CD4-positive, alpha-beta T cell (primary cell): ENCODE measurements around the gene MACROD2. TPM values are rescaled to one million over a fixed set of nuclear protein-coding genes. Genes with fewer than 3 reads are reported as not detected.
"Not testable (repeated sequence)": the region's sequence is repeated elsewhere in the genome, so short reads cannot be mapped to it uniquely, and the experiment has no call there.

Experiments
- ATAC-seq: fragments of 200-7000 bp; cut with Tn5 transposase; one replicate; pipeline ENCODE4 v1.10.0; 2022; ENCODE audit warnings: mild to moderate bottlenecking; ENCODE audit not compliant: poor library complexity
- CTCF ChIA-PET: fragments of 350-600 bp; sonication (Branson Sonifier 250); formaldehyde crosslinking; loops from one replicate; lab custom pipeline; 2021; ENCODE audit warnings: antibody characterized with exemption, inconsistent platforms; lab: Charles Lee
- POLR2A ChIA-PET: fragments of 350-600 bp; sonication (Branson Sonifier 250); formaldehyde crosslinking; loops from one replicate; lab custom pipeline; 2021; ENCODE audit warnings: antibody characterized with exemption, inconsistent platforms; lab: Charles Lee
- DNase-seq, 14 experiments: peaks; one replicate each; pipeline ENCODE4 v3.0.0-alpha.2; 2013 to 2020; ENCODE audit warnings: mixed read lengths in 2 of 14
- H3K27ac ChIP-seq, 2 donors: one replicate each; pipeline versions ENCODE4 v1.5.1 to v1.7.0; 2013; ENCODE audit warnings: low read length in 2 of 2, low read depth in 1 of 2, mild to moderate bottlenecking in 1 of 2
- H3K27me3 ChIP-seq, 2 experiments: 1 replicate in 1 of 2; 2 replicates in 1 of 2; pipeline versions ENCODE4 v1.6.1 to v1.7.0; 2013; ENCODE audit warnings: low read length in 2 of 2, control low read depth in 1 of 2, mild to moderate bottlenecking in 1 of 2, moderate library complexity in 1 of 2; ENCODE audit not compliant: insufficient read depth in 2 of 2, control insufficient read depth in 1 of 2
- H3K36me3 ChIP-seq: one replicate; pipeline ENCODE4 v1.6.1; 2013; ENCODE audit warnings: low read length, control low read depth; ENCODE audit not compliant: insufficient read depth
- H3K4me1 ChIP-seq: one replicate; pipeline ENCODE4 v1.6.1; 2013; ENCODE audit warnings: low read length, control low read depth; ENCODE audit not compliant: insufficient read depth
- H3K4me3 ChIP-seq: one replicate; pipeline ENCODE4 v1.5.1; 2013; ENCODE audit warnings: mild to moderate bottlenecking, low read length, moderate library complexity
- H3K9me3 ChIP-seq, 2 experiments: 1 replicate in 1 of 2; 2 replicates in 1 of 2; pipeline versions ENCODE4 v1.6.1 to v1.7.0; 2013; ENCODE audit warnings: low read length in 2 of 2, mild to moderate bottlenecking in 2 of 2, control low read depth in 1 of 2, moderate library complexity in 1 of 2; ENCODE audit not compliant: control insufficient read depth in 1 of 2, insufficient read depth in 1 of 2
- H3K27ac Mint-ChIP-seq: one replicate; pipeline ENCODE4 v1.8.0; 2020; ENCODE audit warnings: mixed read lengths
- H3K27me3 Mint-ChIP-seq: one replicate; pipeline ENCODE4 v1.8.0; 2021; ENCODE audit warnings: mixed read lengths
- H3K36me3 Mint-ChIP-seq: one replicate; pipeline ENCODE4 v1.8.0; 2021; ENCODE audit warnings: low read depth, mixed read lengths
- H3K4me1 Mint-ChIP-seq: one replicate; pipeline ENCODE4 v1.8.0; 2021; ENCODE audit warnings: low read depth, mixed read lengths
- H3K4me3 Mint-ChIP-seq: one replicate; pipeline ENCODE4 v1.8.0; 2020; ENCODE audit warnings: mild to moderate bottlenecking, mixed read lengths
- H3K9me3 Mint-ChIP-seq: one replicate; pipeline ENCODE4 v1.8.0; 2020; ENCODE audit warnings: mixed read lengths
- CTCF ChIP-seq: fragments of 200-600 bp; IDR thresholded peaks from one replicate; pipeline ENCODE4 v1.8.0; 2022; ENCODE audit warnings: antibody characterized with exemption, mild to moderate bottlenecking
- intact Hi-C, 2 experiments: fragments of 100-400 bp; cut with DNase I in 1 of 2; cut with micrococcal nuclease in 1 of 2; formaldehyde crosslinking; loops; one replicate each; pipeline versions ENCODE4 v1.15.1 to v1.9.0; 2023 to 2025; cut with DNase I, micrococcal nuclease
- total RNA-seq, 174 experiments: library from RNA in 2 of 174; stranded (reverse) in 2 of 174; gene quantifications; one replicate each; pipeline ENCODE4 v1.2.3 and lab custom pipeline; 2021 to 2026

Gene MACROD2
- total RNA-seq, 2 experiments from 2014 or later, result not detected

GRCh38 chr20:15138548-15139126 lies 1143.3 kb downstream of the MACROD2 start:
- Mint-ChIP-seq H3K4me3 (no peak overlapping the region), H3K27me3 (no peaks in the 10 kb centered on the region), H3K27ac (no peak overlapping the region), H3K36me3 (no peaks in the 10 kb centered on the region), H3K4me1 (no peaks in the 10 kb centered on the region), H3K9me3 (peaks cover 6% of the 10 kb centered on the region)
- H3K9me3 ChIP-seq, result peaks cover 0 to 6% of the 10 kb centered on the region in 2 experiments
- H3K27me3 ChIP-seq, result no peaks in the 10 kb centered on the region
- H3K27ac ChIP-seq, result no peak overlapping the region
- ChIA-PET POLR2A (no interaction called here), CTCF (no interaction called here)
- H3K36me3 ChIP-seq, result no peaks in the 10 kb centered on the region
- DNase-seq, result no peak
- ATAC-seq, result no peak
- intact Hi-C loops, result no loop called here
- H3K4me1 ChIP-seq, result no peaks in the 10 kb centered on the region
- TF ChIP-seq CTCF, result no peak
- H3K4me3 ChIP-seq, result no peak overlapping the region

GRCh38 chr20:15139522-15139921 lies 1144.2 kb downstream of the MACROD2 start:
- intact Hi-C loops, result no loop called here
- H3K4me1 Mint-ChIP-seq, result no peaks in the 10 kb centered on the region

GRCh38 chr20:15140286-15140685 lies 1145.0 kb downstream of the MACROD2 start:
- DNase-seq, result no peak
- Histone ChIP-seq H3K4me1 (no peaks in the 10 kb centered on the region), H3K36me3 (no peaks in the 10 kb centered on the region), H3K27me3 (no peaks in the 10 kb centered on the region), H3K4me3 (no peak overlapping the region), H3K9me3 (peaks cover 0 to 4% of the 10 kb centered on the region in 2 experiments), H3K27ac (no peak overlapping the region)
- H3K27ac Mint-ChIP-seq, result no peak overlapping the region
- CTCF ChIA-PET, result no interaction called here
- no peaks in the 10 kb centered on the region for H3K4me1 Mint-ChIP-seq
- intact Hi-C loops, result loop anchor here in 1 of 2 experiments (10.0 kb wide), 1 partner anchor 55 kb away; no protein-coding TSS in a partner anchor
- POLR2A ChIA-PET, result no interaction called here
- H3K36me3 Mint-ChIP-seq, result no peaks in the 10 kb centered on the region
- H3K9me3 Mint-ChIP-seq, result peaks cover 9% of the 10 kb centered on the region
- no peaks in the 10 kb centered on the region for H3K27me3 Mint-ChIP-seq
- no peak for ATAC-seq
- TF ChIP-seq CTCF, result no peak
- no peak overlapping the region for H3K4me3 Mint-ChIP-seq

More at GRCh38 chr20:15139522-15139921, 1144.2 kb downstream of the MACROD2 start:
- H3K4me1 ChIP-seq, result no peaks in the 10 kb centered on the region
- H3K27me3 ChIP-seq, result no peaks in the 10 kb centered on the region
- CTCF ChIA-PET, result no interaction called here
- Mint-ChIP-seq H3K4me3 (no peak overlapping the region), H3K36me3 (no peaks in the 10 kb centered on the region), H3K27ac (no peak overlapping the region), H3K27me3 (no peaks in the 10 kb centered on the region), H3K9me3 (peaks cover 9% of the 10 kb centered on the region)
- no peak for ATAC-seq
- no peak overlapping the region for H3K4me3 ChIP-seq
- H3K27ac ChIP-seq, result no peak overlapping the region
- no peak for DNase-seq
- TF ChIP-seq CTCF, result no peak
- peaks cover 0 to 4% of the 10 kb centered on the region in 2 experiments for H3K9me3 ChIP-seq
- H3K36me3 ChIP-seq, result no peaks in the 10 kb centered on the region
- POLR2A ChIA-PET, result no interaction called here

- intact Hi-C loops, result loop anchor here in 1 of 2 experiments (10.0 kb wide), 1 partner anchor 56 kb away; no protein-coding TSS in a partner anchor
- H3K27ac Mint-ChIP-seq, POLR2A ChIA-PET, H3K27me3 ChIP-seq, H3K4me3 Mint-ChIP-seq, H3K36me3 ChIP-seq, ATAC-seq, H3K4me1 ChIP-seq, H3K4me3 ChIP-seq, H3K27ac ChIP-seq, H3K36me3 Mint-ChIP-seq, H3K4me1 Mint-ChIP-seq, H3K27me3 Mint-ChIP-seq, DNase-seq, CTCF ChIA-PET, H3K9me3 ChIP-seq, H3K9me3 Mint-ChIP-seq: not testable (repeated sequence)
Measured at GRCh38 chr20:15140940-15141339, 1145.6 kb downstream of the MACROD2 start.
